Bronchial epithelial cell (primary cell): ENCODE data around the gene CD96. TPM values are rescaled to one million over a fixed set of nuclear protein-coding genes. Genes with fewer than 3 reads are reported as not detected.

ENCODE experiments used
- DNase-seq: peaks from one replicate; pipeline ENCODE4 v3.0.0-alpha.2; 2010; ENCODE audit warnings: low read depth
- FAIRE-seq: peaks from 2 replicates; lab custom pipeline; 2011; peaks lifted over from hg19 to GRCh38; lab: Jason Lieb, UNC
- H3K27me3 ChIP-seq: 2 replicates; pipeline ENCODE4 v1.5.1; 2011; ENCODE audit warnings: low read length; ENCODE audit not compliant: control insufficient read depth, insufficient read depth
- H3K36me3 ChIP-seq: 2 replicates; pipeline ENCODE4 v1.5.1; 2011; ENCODE audit warnings: low read length; ENCODE audit not compliant: control insufficient read depth, insufficient read depth
- H3K4me3 ChIP-seq: 2 replicates; pipeline ENCODE4 v1.5.1; 2011; ENCODE audit warnings: mild to moderate bottlenecking, low read depth, low read length, control low read depth
- CTCF ChIP-seq: IDR thresholded peaks from 2 replicates; pipeline ENCODE4 v1.5.1; 2011; ENCODE audit warnings: mild to moderate bottlenecking, moderate library complexity, low read length, control low read depth, inconsistent platforms; ENCODE audit not compliant: insufficient read depth, severe bottlenecking
- total RNA-seq: library from RNA; depleted of rRNA; stranded (reverse); fragments of >200 nt; gene quantifications from 2 replicates; pipeline ENCODE4 v1.2.1, GENCODE V29; 2014

CD96 gene
- total RNA-seq, 1 donor from 2014 or later: not detected

- Histone ChIP-seq H3K4me3 (no peak overlapping the region), H3K27me3 (no peaks in the 10 kb centered on the region), H3K36me3 (no peaks in the 10 kb centered on the region)
- TF ChIP-seq CTCF: no peak
- FAIRE-seq (no peak), DNase-seq (no peak)
Measured at GRCh38 chr3:111591555-111591954, 49.6 kb downstream of the CD96 start.

GRCh38 chr3:111592143-111592542, 50.1 kb downstream of the CD96 start:
- no peak for DNase-seq
- no peak for FAIRE-seq
- TF ChIP-seq CTCF: no peak
- H3K4me3 ChIP-seq: no peak overlapping the region
- H3K36me3 ChIP-seq: no peaks in the 10 kb centered on the region
- no peaks in the 10 kb centered on the region for H3K27me3 ChIP-seq

- FAIRE-seq (no peak), DNase-seq (no peak)
- no peaks in the 10 kb centered on the region for H3K27me3 ChIP-seq
- H3K36me3 ChIP-seq: no peaks in the 10 kb centered on the region
- no peak for TF ChIP-seq CTCF
- no peak overlapping the region for H3K4me3 ChIP-seq
Measured at GRCh38 chr3:111592936-111593335, 50.9 kb downstream of the CD96 start.

GRCh38 chr3:111593666-111594065, 51.7 kb downstream of the CD96 start:
- FAIRE-seq: no peak
- H3K27me3 ChIP-seq: no peaks in the 10 kb centered on the region
- no peak overlapping the region for H3K4me3 ChIP-seq
- no peaks in the 10 kb centered on the region for H3K36me3 ChIP-seq
- DNase-seq: no peak
- no peak for TF ChIP-seq CTCF

- DNase-seq (peak; percentile 90), FAIRE-seq (no peak)
- Histone ChIP-seq H3K4me3 (no peak overlapping the region), H3K36me3 (no peaks in the 10 kb centered on the region), H3K27me3 (no peaks in the 10 kb centered on the region)
- TF ChIP-seq CTCF: no peak
Measured at GRCh38 chr3:111594205-111594604, 52.2 kb downstream of the CD96 start.

- no peak overlapping the region for H3K4me3 ChIP-seq
Measured at GRCh38 chr3:111594781-111595180, 52.8 kb downstream of the CD96 start.

More at GRCh38 chr3:111594781-111595180, 52.8 kb downstream of the CD96 start:
- peak; percentile 22 for DNase-seq
- Histone ChIP-seq H3K27me3 (no peaks in the 10 kb centered on the region), H3K36me3 (no peaks in the 10 kb centered on the region)
- FAIRE-seq: peak; percentile 88
- no peak for TF ChIP-seq CTCF
